Measurements from ENCODE around the gene EFHC2. TPM values are rescaled to one million over a fixed set of nuclear protein-coding genes. Genes with fewer than 3 reads are reported as not detected.

The EFHC2 gene
- polyA plus RNA-seq, 1 of the 3 experiments (the other 2 are of a cell fraction), result 0.03 TPM

DNA sequence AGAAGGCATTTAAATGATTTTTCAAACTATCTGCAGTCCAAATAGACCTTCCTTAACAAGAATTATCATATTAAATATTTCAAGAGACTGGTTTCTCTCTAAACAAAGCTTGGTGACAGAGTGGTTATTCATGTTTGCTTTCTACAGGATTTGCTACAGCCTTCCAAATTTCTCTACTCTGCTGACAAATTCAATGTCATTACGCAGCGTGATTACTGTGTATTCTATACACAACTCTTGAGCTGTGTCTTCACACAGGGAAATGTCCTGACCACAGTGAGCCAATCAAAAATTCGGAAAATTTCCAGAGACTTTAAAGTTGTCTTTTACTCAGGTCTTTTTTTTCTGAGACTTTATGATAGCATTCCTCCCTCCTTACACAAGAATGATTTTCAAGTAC, 75.6 kb downstream of the EFHC2 start (continued):
- no peak for TF ChIP-seq FOXJ3 (CRISPR knock-in tag; IDR thresholded peaks at IDR 0.05)
- no peak for TF ChIP-seq RFX5 (IDR thresholded peaks at IDR 0.05; ENCODE audit: low read length)
- TF ChIP-seq TCF12 (IDR thresholded peaks at IDR 0.05), result no peak
- TF ChIP-seq, protein P1, sequence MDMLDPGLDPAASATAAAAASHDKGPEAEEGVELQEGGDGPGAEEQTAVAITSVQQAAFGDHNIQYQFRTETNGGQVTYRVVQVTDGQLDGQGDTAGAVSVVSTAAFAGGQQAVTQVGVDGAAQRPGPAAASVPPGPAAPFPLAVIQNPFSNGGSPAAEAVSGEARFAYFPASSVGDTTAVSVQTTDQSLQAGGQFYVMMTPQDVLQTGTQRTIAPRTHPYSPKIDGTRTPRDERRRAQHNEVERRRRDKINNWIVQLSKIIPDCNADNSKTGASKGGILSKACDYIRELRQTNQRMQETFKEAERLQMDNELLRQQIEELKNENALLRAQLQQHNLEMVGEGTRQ (IDR thresholded peaks at IDR 0.05; ENCODE audit: borderline replicate concordance, low read depth, low read length), result no peak

DNA sequence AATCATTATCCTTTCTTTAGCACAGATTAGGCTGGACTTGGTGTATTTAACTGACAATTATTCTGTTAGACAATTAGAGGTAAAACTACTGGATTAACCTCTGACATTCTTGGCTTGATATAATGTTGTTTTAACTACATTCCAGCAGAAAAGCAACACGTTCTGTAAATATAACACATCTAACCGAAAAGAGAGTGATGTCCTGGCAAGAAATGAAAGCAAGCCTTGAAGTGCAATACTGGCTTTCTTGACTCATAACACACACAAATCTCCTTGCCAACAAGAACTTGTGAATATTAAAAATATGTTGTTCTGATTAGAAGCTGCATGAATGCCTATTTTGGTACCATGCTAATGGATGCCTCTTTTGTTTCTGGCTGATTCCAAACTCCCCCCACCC, 76.4 kb downstream of the EFHC2 start:
- TF ChIP-seq GABPA (IDR thresholded peaks at IDR 0.05; ENCODE audit: low read depth), result no peak
- no peak for TF ChIP-seq FOSL2 (IDR thresholded peaks at IDR 0.05; ENCODE audit: borderline replicate concordance, low read depth)
- no peak for TF ChIP-seq JUND (IDR thresholded peaks at IDR 0.05)
- no peak for TF ChIP-seq EP300 (IDR thresholded peaks at IDR 0.05; ENCODE audit: borderline replicate concordance in 1 of 2, low read depth in 1 of 2, low read length in 1 of 2)
- no peak for TF ChIP-seq TAF1 (IDR thresholded peaks at IDR 0.05; ENCODE audit: borderline replicate concordance, low read depth, low read length)
- TF ChIP-seq, protein P2, sequence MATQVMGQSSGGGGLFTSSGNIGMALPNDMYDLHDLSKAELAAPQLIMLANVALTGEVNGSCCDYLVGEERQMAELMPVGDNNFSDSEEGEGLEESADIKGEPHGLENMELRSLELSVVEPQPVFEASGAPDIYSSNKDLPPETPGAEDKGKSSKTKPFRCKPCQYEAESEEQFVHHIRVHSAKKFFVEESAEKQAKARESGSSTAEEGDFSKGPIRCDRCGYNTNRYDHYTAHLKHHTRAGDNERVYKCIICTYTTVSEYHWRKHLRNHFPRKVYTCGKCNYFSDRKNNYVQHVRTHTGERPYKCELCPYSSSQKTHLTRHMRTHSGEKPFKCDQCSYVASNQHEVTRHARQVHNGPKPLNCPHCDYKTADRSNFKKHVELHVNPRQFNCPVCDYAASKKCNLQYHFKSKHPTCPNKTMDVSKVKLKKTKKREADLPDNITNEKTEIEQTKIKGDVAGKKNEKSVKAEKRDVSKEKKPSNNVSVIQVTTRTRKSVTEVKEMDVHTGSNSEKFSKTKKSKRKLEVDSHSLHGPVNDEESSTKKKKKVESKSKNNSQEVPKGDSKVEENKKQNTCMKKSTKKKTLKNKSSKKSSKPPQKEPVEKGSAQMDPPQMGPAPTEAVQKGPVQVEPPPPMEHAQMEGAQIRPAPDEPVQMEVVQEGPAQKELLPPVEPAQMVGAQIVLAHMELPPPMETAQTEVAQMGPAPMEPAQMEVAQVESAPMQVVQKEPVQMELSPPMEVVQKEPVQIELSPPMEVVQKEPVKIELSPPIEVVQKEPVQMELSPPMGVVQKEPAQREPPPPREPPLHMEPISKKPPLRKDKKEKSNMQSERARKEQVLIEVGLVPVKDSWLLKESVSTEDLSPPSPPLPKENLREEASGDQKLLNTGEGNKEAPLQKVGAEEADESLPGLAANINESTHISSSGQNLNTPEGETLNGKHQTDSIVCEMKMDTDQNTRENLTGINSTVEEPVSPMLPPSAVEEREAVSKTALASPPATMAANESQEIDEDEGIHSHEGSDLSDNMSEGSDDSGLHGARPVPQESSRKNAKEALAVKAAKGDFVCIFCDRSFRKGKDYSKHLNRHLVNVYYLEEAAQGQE (IDR thresholded peaks at IDR 0.05; ENCODE audit: low read depth, low read length), result no peak
- TF ChIP-seq, protein P3, sequence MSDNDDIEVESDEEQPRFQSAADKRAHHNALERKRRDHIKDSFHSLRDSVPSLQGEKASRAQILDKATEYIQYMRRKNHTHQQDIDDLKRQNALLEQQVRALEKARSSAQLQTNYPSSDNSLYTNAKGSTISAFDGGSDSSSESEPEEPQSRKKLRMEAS (IDR thresholded peaks at IDR 0.05; ENCODE audit: low read depth), result no peak
- TF ChIP-seq, protein P4, sequence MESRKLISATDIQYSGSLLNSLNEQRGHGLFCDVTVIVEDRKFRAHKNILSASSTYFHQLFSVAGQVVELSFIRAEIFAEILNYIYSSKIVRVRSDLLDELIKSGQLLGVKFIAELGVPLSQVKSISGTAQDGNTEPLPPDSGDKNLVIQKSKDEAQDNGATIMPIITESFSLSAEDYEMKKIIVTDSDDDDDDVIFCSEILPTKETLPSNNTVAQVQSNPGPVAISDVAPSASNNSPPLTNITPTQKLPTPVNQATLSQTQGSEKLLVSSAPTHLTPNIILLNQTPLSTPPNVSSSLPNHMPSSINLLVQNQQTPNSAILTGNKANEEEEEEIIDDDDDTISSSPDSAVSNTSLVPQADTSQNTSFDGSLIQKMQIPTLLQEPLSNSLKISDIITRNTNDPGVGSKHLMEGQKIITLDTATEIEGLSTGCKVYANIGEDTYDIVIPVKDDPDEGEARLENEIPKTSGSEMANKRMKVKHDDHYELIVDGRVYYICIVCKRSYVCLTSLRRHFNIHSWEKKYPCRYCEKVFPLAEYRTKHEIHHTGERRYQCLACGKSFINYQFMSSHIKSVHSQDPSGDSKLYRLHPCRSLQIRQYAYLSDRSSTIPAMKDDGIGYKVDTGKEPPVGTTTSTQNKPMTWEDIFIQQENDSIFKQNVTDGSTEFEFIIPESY (IDR thresholded peaks at IDR 0.05; ENCODE audit: borderline replicate concordance, low read depth), result no peak
- no peak for TF ChIP-seq RCOR1 (IDR thresholded peaks at IDR 0.05; ENCODE audit: low read length)
- H3K4me2 ChIP-seq, result no peak overlapping the region
- ChIA-PET POLR2A (no interaction called here), CTCF (interaction anchor here (1.1 kb wide), 1 partner anchor 309 kb away, joined by 4 read pairs; no protein-coding TSS in a partner anchor)
- no peaks in the 10 kb centered on the region for H3K4me1 ChIP-seq (ENCODE audit: control insufficient read depth in 1 of 2, insufficient read depth in 2 of 2, low read depth in 1 of 2, low read length in 1 of 2)
- no peak overlapping the region for H3K9ac ChIP-seq
- H3K27me3 ChIP-seq (ENCODE audit: insufficient read depth), result peaks cover 11% of the 10 kb centered on the region
- 13% methylated on average over 2 of the region's 2 CpGs for WGBS (ENCODE audit: low lambda C conversion rate)
- no peak overlapping the region for H3K4me3 ChIP-seq (ENCODE audit: low read depth in 2 of 2, low read length in 1 of 2)
- DNase-seq, result no peak
- no peak overlapping the region for H2AFZ ChIP-seq (ENCODE audit: low read depth)
- no peaks in the 10 kb centered on the region for H4K20me1 ChIP-seq (ENCODE audit: insufficient read depth)
- no peaks in the 10 kb centered on the region for H3K79me2 ChIP-seq (ENCODE audit: insufficient read depth)
- no peaks in the 10 kb centered on the region for H3F3A ChIP-seq (replicated peaks; ENCODE audit: insufficient read depth)
- no peaks in the 10 kb centered on the region for H3K9me3 ChIP-seq
- H3K36me3 ChIP-seq (replicated peaks in 1 of 2; ENCODE audit: control insufficient read depth in 1 of 2, insufficient read depth in 2 of 2, low read length in 1 of 2), result no peaks in the 10 kb centered on the region
- H3K9me2 ChIP-seq, result no peaks in the 10 kb centered on the region
- H3K27ac ChIP-seq (ENCODE audit: low read depth in 2 of 2, low read length in 1 of 2), result no peak overlapping the region

Measured in SK-N-SH (cell line).